K562 (cell line): ENCODE data around the gene IL10RB. TPM values are rescaled to one million over a fixed set of nuclear protein-coding genes. Genes with fewer than 3 reads are reported as not detected.

Experiments
- ATAC-seq: fragments of 200-7000 bp; cut with Tn5 transposase; 3 replicates; pipeline ENCODE4 v1.9.1; 2020; ENCODE audit warnings: moderate library complexity
- Bru-seq: library from RNA; stranded (reverse); fragments of 400-500 nt; gene quantifications from one replicate; lab custom pipeline; 2021; lab: Mats Ljungman, UMichigan
- BruChase-seq, 2 experiments: library from RNA; stranded (reverse); fragments of 400-500 nt; gene quantifications; one replicate each; lab custom pipeline; 2021; lab: Mats Ljungman, UMichigan
- BruUV-seq: library from RNA; stranded (reverse); fragments of 400-500 nt; replicated peaks from 2 replicates; lab custom pipeline; 2021; lab: Mats Ljungman, UMichigan
- CTCF ChIA-PET: fragments of 300-600 bp; formaldehyde crosslinking; extraction: SDS; loops from one replicate; lab custom pipeline; 2021; ENCODE audit warnings: low intra/inter-chr PET ratio; lab: Yijun Ruan, JAX
- POLR2A ChIA-PET: fragments of 300-600, 350-650 bp; sonication (Branson Sonifier 250); formaldehyde crosslinking; extraction: SDS; loops from one replicate; lab custom pipeline; 2021; ENCODE audit warnings: antibody characterized with exemption, inconsistent platforms; lab: Yijun Ruan, JAX
- DNase-seq, 4 experiments: peaks; one replicate each; pipeline versions ENCODE4 v3.0.0 to v3.0.0-alpha.2; 2011 to 2018; ENCODE audit warnings: low spot score in 3 of 4, mixed read lengths in 3 of 4; ENCODE audit errors: extremely low read depth in 1 of 4
- FAIRE-seq: peaks from 2 replicates; lab custom pipeline; 2011; peaks lifted over from hg19 to GRCh38; lab: Jason Lieb, UNC
- H2AFZ ChIP-seq: 2 replicates; pipeline ENCODE4 v1.6.0; 2011; ENCODE audit warnings: low read depth, low read length, control low read depth, inconsistent platforms
- H3K27ac ChIP-seq: fragments of 200-600 bp; 3 replicates; pipeline ENCODE4 v1.8.0; 2011; ENCODE audit warnings: low read depth, mild to moderate bottlenecking, control low read depth, inconsistent platforms, low read length, moderate library complexity, mixed read lengths; ENCODE audit errors: extremely low read depth
- H3K27me3 ChIP-seq, 2 experiments: fragments of 300-600 bp in 1 of 2; 2 replicates in 1 of 2; 3 replicates in 1 of 2; pipeline versions ENCODE4 v1.6.0 to v1.8.0; 2011; ENCODE audit warnings: inconsistent platforms in 2 of 2, low read length in 2 of 2, mild to moderate bottlenecking in 1 of 2, mixed read lengths in 1 of 2, moderate library complexity in 1 of 2; ENCODE audit not compliant: control insufficient read depth in 2 of 2, insufficient read depth in 2 of 2
- H3K36me3 ChIP-seq: fragments of 300-600 bp; 3 replicates; pipeline ENCODE4 v1.8.0; 2011; ENCODE audit warnings: mild to moderate bottlenecking, low read length, inconsistent platforms; ENCODE audit not compliant: control insufficient read depth, insufficient read depth
- H3K4me1 ChIP-seq, 2 experiments: fragments of 200-600 bp in 1 of 2; replicated peaks in 1 of 2; 2 replicates in 1 of 2; 3 replicates in 1 of 2; pipeline versions ENCODE4 v1.5.1 to v1.8.0; 2011; ENCODE audit warnings: inconsistent platforms in 2 of 2, low read length in 2 of 2, mild to moderate bottlenecking in 1 of 2, mixed read lengths in 1 of 2, moderate library complexity in 1 of 2; ENCODE audit not compliant: control insufficient read depth in 2 of 2, insufficient read depth in 2 of 2
- H3K4me2 ChIP-seq: 2 replicates; pipeline ENCODE4 v1.6.1; 2011; ENCODE audit warnings: low read length, control low read depth, inconsistent platforms, mixed read lengths; ENCODE audit not compliant: insufficient read depth
- H3K4me3 ChIP-seq: fragments of 200-600 bp; sonication (generic), shearing (Covaris generic); 2 replicates; pipeline ENCODE4 v1.5.1; 2016; ENCODE audit warnings: control low read depth, inconsistent platforms
- H3K79me2 ChIP-seq: fragments of 200-600 bp; 3 replicates; pipeline ENCODE4 v1.8.0; 2011; ENCODE audit warnings: low read length, inconsistent platforms; ENCODE audit not compliant: control insufficient read depth, insufficient read depth
- H3K9ac ChIP-seq, 2 experiments: 2 replicates each; pipeline versions ENCODE4 v1.6.0 to v1.6.1; 2011; ENCODE audit warnings: low read depth in 2 of 2, low read length in 2 of 2, control low read depth in 1 of 2, inconsistent platforms in 1 of 2, mild to moderate bottlenecking in 1 of 2, mixed read lengths in 1 of 2; ENCODE audit not compliant: insufficient read depth in 1 of 2
- H3K9me1 ChIP-seq: one replicate; pipeline ENCODE4 v1.6.0; 2011; ENCODE audit warnings: inconsistent platforms, mild to moderate bottlenecking, low read length, moderate library complexity; ENCODE audit not compliant: control insufficient read depth, insufficient read depth
- H3K9me3 ChIP-seq: replicated peaks from 2 replicates; pipeline ENCODE4 v1.5.1; 2011; ENCODE audit warnings: low read depth, low read length, inconsistent platforms; ENCODE audit not compliant: control insufficient read depth, insufficient read depth
- H4K20me1 ChIP-seq: replicated peaks from 2 replicates; pipeline ENCODE4 v1.6.1; 2011; ENCODE audit warnings: low read length, inconsistent platforms, mixed read lengths; ENCODE audit not compliant: control insufficient read depth, insufficient read depth
- ERF ChIP-seq: fragments of 450-650 bp; formaldehyde crosslinking; IDR thresholded peaks from 2 replicates; pipeline ENCODE4 v1.4.0; 2020; ENCODE audit warnings: mild to moderate bottlenecking, mixed read lengths
- JUND ChIP-seq, 2 experiments: IDR thresholded peaks; 2 replicates in 1 of 2; 3 replicates in 1 of 2; pipeline ENCODE4 v1.6.1; 2011; ENCODE audit warnings: borderline replicate concordance in 2 of 2, low read depth in 2 of 2, low read length in 2 of 2, improper control_type of control experiment in 1 of 2, missing biosample characterization in 1 of 2, missing genetic modification characterization in 1 of 2, missing genetic modification reagents in 1 of 2
- MECOM ChIP-seq: fragments of 250-450 bp; sonication (Bioruptor Pico); IDR thresholded peaks from 2 replicates; pipeline ENCODE4 v1.8.0; 2022; ENCODE audit warnings: inconsistent platforms
- SP2 ChIP-seq: IDR thresholded peaks from 2 replicates; pipeline ENCODE4 v1.6.1; 2011; ENCODE audit warnings: mild to moderate bottlenecking, low read depth, low read length, moderate library complexity; ENCODE audit not compliant: poor library complexity, severe bottlenecking; ENCODE audit errors: extremely low read depth
- ZNF224 ChIP-seq: sonication (generic); formaldehyde crosslinking; IDR thresholded peaks from 2 replicates; pipeline ENCODE4 v1.8.0; 2022; ENCODE audit warnings: mild to moderate bottlenecking, missing genetic modification reagents
- ZSCAN29 ChIP-seq: fragments of 450-650 bp; IDR thresholded peaks from 2 replicates; pipeline ENCODE4 v1.6.1; 2017
- WGBS: fragments of 100-300 bp; shearing (Covaris generic); methylation state at CpG from one replicate; pipeline ENCODE4 v1.1.6; 2016; ENCODE audit warnings: low coverage, mixed read lengths; ENCODE audit not compliant: insufficient coverage; ENCODE audit errors: missing lambda C conversion rate; 5-methylcytosine and 5-hydroxymethylcytosine counted together
- in situ Hi-C: fragments of 300-500 bp; cut with MboI; formaldehyde crosslinking; loops from 4 replicates; pipeline ENCODE4 v1.15.0; 2018; ENCODE audit warnings: inconsistent platforms, mixed read lengths
- intact Hi-C: fragments of 100-400 bp; cut with micrococcal nuclease; formaldehyde crosslinking; loops from 2 replicates; pipeline ENCODE4 v1.14.2; 2022
- long read RNA-seq, 3 experiments: library from polyadenylated mRNA in 2 of 3; library from RNA in 1 of 3; unstranded in 2 of 3; stranded (forward) in 1 of 3; transcript quantifications; one replicate each; pipeline ENCODE4 v2.0.0, GENCODE V29; 2019 to 2022
- polyA minus RNA-seq, 3 experiments: library from RNA; depleted of rRNA, polyadenylated mRNA; stranded (reverse); fragments of >200 nt; gene quantifications; 2 replicates each; pipeline ENCODE4 v1.2.3, GENCODE V29; 2011
- polyA plus RNA-seq, 8 experiments: library from polyadenylated mRNA; depleted of rRNA in 4 of 8; stranded (reverse) in 5 of 8; unstranded in 3 of 8; fragments of >200 nt; fragmentation: Nextera tagmentation in 2 of 8; fragmentation: Illumina TruSeq in 1 of 8; extraction: Ambion mirVana in 2 of 8; extraction: Trizol in 1 of 8; gene quantifications; 2 replicates each; pipeline versions ENCODE4 v1.2.1 to v1.2.3, GENCODE V29; 2011 to 2014; ENCODE audit warnings: inconsistent platforms in 1 of 8, missing spikeins in 1 of 8
- total RNA-seq, 7 experiments: library from RNA; depleted of rRNA in 6 of 7; stranded (reverse); fragments of >200 nt in 6 of 7; fragmentation: Illumina TruSeq in 2 of 7; extraction: Trizol in 2 of 7; gene quantifications; 2 replicates each; pipeline versions ENCODE4 v1.2.1 to v1.2.3, GENCODE V29; 2011 to 2021; ENCODE audit warnings: low replicate concordance in 1 of 7
- TF ChIP-seq, protein P1 (sequence below): IDR thresholded peaks from 2 replicates; pipeline ENCODE4 v1.6.1; 2014; ENCODE audit warnings: antibody characterized with exemption
- TF ChIP-seq, protein P2 (sequence below): fragments of 450-650 bp; formaldehyde crosslinking; IDR thresholded peaks from 2 replicates; pipeline ENCODE4 v1.4.0; 2020; ENCODE audit warnings: mild to moderate bottlenecking, moderate library complexity
- TF ChIP-seq, protein P3 (sequence below), 3 experiments: IDR thresholded peaks in 2 of 3; conservative IDR thresholded peaks in 1 of 3; 2 replicates each; pipeline ENCODE4 v1.5.1; 2011 to 2012; ENCODE audit warnings: low read length in 3 of 3, mild to moderate bottlenecking in 3 of 3, control low read depth in 2 of 3, improper control_type of control experiment in 1 of 3, inconsistent platforms in 1 of 3, low read depth in 1 of 3, mixed read lengths in 1 of 3, moderate library complexity in 1 of 3; ENCODE audit not compliant: insufficient read depth in 2 of 3

The IL10RB gene
- 29.7 and 42.2 TPM in 2 replicates for total RNA-seq (2011; cell fraction: chromatin; rRNA removed; ENCODE audit: low replicate concordance)
- 53.8 and 58.4 TPM in 2 replicates for total RNA-seq (2011; cell fraction: nucleolus; rRNA removed)
- total RNA-seq (2011; cell fraction: nucleoplasm; rRNA removed): 50.7 and 54.7 TPM in 2 replicates
- 25.3 and 31.2 TPM in 2 replicates for total RNA-seq (2014; rRNA removed)
- total RNA-seq (2014; rRNA removed; fragmentation: Illumina TruSeq; extraction: Trizol): 21.3 and 23.0 TPM in 2 replicates
- total RNA-seq (2015; rRNA removed; fragmentation: Illumina TruSeq; extraction: Trizol): 25.1 and 25.3 TPM in 2 replicates
- total RNA-seq (2021): 17.5 TPM in 2 replicates
- polyA plus RNA-seq (2011; rRNA removed): 29.9 and 33.1 TPM in 2 replicates
- polyA plus RNA-seq (2011; cell fraction: cytosol; rRNA removed): 26.0 and 37.2 TPM in 2 replicates
- polyA plus RNA-seq (2011; cell fraction: nucleus; rRNA removed): 11.5 and 12.0 TPM in 2 replicates
- 26.1 and 35.7 TPM in 2 replicates for polyA plus RNA-seq (2012)
- 29.6 and 33.8 TPM in 2 replicates for polyA plus RNA-seq (2014; fragmentation: Illumina TruSeq; extraction: Trizol)
- 10 to 100 TPM; 10.9 to 14.7 TPM for polyA plus RNA-seq (2014; fragmentation: Nextera tagmentation; extraction: Ambion mirVana)
- 19.3 and 22.1 TPM in 2 replicates for polyA plus RNA-seq (2014; rRNA removed)
- polyA minus RNA-seq (2011; rRNA and poly(A)+ RNA removed): 36.6 and 39.8 TPM in 2 replicates
- 17.2 and 27.0 TPM in 2 replicates for polyA minus RNA-seq (2011; cell fraction: cytosol; rRNA and poly(A)+ RNA removed)
- 8.1 and 12.9 TPM in 2 replicates for polyA minus RNA-seq (2011; cell fraction: nucleus; rRNA and poly(A)+ RNA removed)
- Bru-seq, nascent RNA: percentile 84 among the genes with signal in this experiment
- BruChase-seq, experiment 1, labeled RNA remaining after a 2-hour chase: percentile 80 among the genes with signal in this experiment
- percentile 80 among the genes with signal in this experiment for BruChase-seq, experiment 2, labeled RNA remaining after a 6-hour chase
- long read RNA-seq, experiment 1, transcript IL10RB-201 (7 exons, 1,963 nt): major isoform, 35 of 131 reads
- long read RNA-seq, experiment 1, partial matches to known transcripts: 0 of 131 reads
- long read RNA-seq, experiment 1, other reads (novel, unspliced or antisense): 95 of 131 reads
- long read RNA-seq, experiment 2, transcript IL10RB-201 (7 exons, 1,963 nt): major isoform, 17 of 32 reads
- long read RNA-seq, experiment 2, partial matches to known transcripts: 2 of 32 reads
- long read RNA-seq, experiment 2, other reads (novel, unspliced or antisense): 13 of 32 reads
- long read RNA-seq, experiment 3, transcript IL10RB-201 (7 exons, 1,963 nt): major isoform, 27 of 33 reads
- long read RNA-seq, experiment 3, partial matches to known transcripts: 1 of 33 reads
- long read RNA-seq, experiment 3, other reads (novel, unspliced or antisense): 4 of 33 reads

- no peaks in the 10 kb centered on the region for H3K9me3 ChIP-seq
- H3K4me1 ChIP-seq: peaks cover 5 to 17% of the 10 kb centered on the region in 2 experiments; a peak in 4 of 5 replicates
- H3K79me2 ChIP-seq: peaks cover 10% of the 10 kb centered on the region
- H4K20me1 ChIP-seq: peaks cover 5% of the 10 kb centered on the region; the same call in 1 of the 2 replicates
- ChIA-PET POLR2A (interaction anchor here (0.6 to 3.3 kb wide), 6 partner anchors 11 to 95 kb away, joined by 3 to 13 read pairs (median 3); no protein-coding TSS in a partner anchor), CTCF (no interaction called here)
- H3K4me3 ChIP-seq: peak within 1 kb of the TSS; percentile 93
- FAIRE-seq (peak; percentile 6), ATAC-seq (peak; percentile 97), DNase-seq (peak; percentile 90 to 100 (median 98))
- no peaks in the 10 kb centered on the region for H3K9me1 ChIP-seq
- intact Hi-C loops (loop anchor here (5.0 kb wide), 2 partner anchors 69 to 96 kb away; no protein-coding TSS in a partner anchor), in situ Hi-C loops (no loop called here)
- peak within 1 kb of the TSS; percentile 89 for H3K4me2 ChIP-seq
- peak within 1 kb of the TSS; percentile 96 for H2AFZ ChIP-seq
- H3K9ac ChIP-seq: peak within 1 kb of the TSS; percentile 74 to 94
- TSS peak; percentile 36 for BruUV-seq
- H3K36me3 ChIP-seq: peaks cover 24% of the 10 kb centered on the region; the same call in 1 of the 3 replicates
- H3K27ac ChIP-seq: peak within 1 kb of the TSS; percentile 71
- H3K27me3 ChIP-seq: no peaks in the 10 kb centered on the region
- WGBS: under 1% methylated on average over 44 of the region's 60 CpGs
- TF ChIP-seq JUND (IDR thresholded peaks at IDR 0.05; ENCODE audit: borderline replicate concordance, low read depth, low read length) (no peak), JUND (tag; IDR thresholded peaks at IDR 0.05; ENCODE audit: borderline replicate concordance, low read depth, low read length) (no peak), SP2 (no peak), MECOM (CRISPR knock-in tag) (no peak), ERF (CRISPR knock-in tag) (0 out of 2 replicates have a peak, but pooled peaks have one; percentile 61), ZSCAN29 (no peak), ZNF224 (CRISPR knock-in tag) (no peak)
- TF ChIP-seq, protein P1, sequence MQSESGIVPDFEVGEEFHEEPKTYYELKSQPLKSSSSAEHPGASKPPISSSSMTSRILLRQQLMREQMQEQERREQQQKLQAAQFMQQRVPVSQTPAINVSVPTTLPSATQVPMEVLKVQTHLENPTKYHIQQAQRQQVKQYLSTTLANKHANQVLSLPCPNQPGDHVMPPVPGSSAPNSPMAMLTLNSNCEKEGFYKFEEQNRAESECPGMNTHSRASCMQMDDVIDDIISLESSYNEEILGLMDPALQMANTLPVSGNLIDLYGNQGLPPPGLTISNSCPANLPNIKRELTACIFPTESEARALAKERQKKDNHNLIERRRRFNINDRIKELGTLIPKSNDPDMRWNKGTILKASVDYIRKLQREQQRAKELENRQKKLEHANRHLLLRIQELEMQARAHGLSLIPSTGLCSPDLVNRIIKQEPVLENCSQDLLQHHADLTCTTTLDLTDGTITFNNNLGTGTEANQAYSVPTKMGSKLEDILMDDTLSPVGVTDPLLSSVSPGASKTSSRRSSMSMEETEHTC: no peak
- TF ChIP-seq, protein P2, sequence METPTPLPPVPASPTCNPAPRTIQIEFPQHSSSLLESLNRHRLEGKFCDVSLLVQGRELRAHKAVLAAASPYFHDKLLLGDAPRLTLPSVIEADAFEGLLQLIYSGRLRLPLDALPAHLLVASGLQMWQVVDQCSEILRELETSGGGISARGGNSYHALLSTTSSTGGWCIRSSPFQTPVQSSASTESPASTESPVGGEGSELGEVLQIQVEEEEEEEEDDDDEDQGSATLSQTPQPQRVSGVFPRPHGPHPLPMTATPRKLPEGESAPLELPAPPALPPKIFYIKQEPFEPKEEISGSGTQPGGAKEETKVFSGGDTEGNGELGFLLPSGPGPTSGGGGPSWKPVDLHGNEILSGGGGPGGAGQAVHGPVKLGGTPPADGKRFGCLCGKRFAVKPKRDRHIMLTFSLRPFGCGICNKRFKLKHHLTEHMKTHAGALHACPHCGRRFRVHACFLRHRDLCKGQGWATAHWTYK (CRISPR knock-in tag): peak; percentile 81
- TF ChIP-seq, protein P3, sequence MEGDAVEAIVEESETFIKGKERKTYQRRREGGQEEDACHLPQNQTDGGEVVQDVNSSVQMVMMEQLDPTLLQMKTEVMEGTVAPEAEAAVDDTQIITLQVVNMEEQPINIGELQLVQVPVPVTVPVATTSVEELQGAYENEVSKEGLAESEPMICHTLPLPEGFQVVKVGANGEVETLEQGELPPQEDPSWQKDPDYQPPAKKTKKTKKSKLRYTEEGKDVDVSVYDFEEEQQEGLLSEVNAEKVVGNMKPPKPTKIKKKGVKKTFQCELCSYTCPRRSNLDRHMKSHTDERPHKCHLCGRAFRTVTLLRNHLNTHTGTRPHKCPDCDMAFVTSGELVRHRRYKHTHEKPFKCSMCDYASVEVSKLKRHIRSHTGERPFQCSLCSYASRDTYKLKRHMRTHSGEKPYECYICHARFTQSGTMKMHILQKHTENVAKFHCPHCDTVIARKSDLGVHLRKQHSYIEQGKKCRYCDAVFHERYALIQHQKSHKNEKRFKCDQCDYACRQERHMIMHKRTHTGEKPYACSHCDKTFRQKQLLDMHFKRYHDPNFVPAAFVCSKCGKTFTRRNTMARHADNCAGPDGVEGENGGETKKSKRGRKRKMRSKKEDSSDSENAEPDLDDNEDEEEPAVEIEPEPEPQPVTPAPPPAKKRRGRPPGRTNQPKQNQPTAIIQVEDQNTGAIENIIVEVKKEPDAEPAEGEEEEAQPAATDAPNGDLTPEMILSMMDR (IDR thresholded peaks at IDR 0.05 in 2 of 3, conservative IDR thresholded peaks at IDR 0.05 in 1 of 3; ENCODE audit: insufficient read depth in 2 of 3, low read depth in 1 of 3, low read length in 3 of 3): no peak
These were observed at the start of gene IL10RB for GRCh38 chr21:33266050-33266788. TSS of gene IL10RB (plus strand) at chr21:33266367. CDS start at chr21:33266466, 99 bp downstream.
